Kidney epithelial cell (primary cell): ENCODE results near the gene TRAF4. TPM values are rescaled to one million over a fixed set of nuclear protein-coding genes. Genes with fewer than 3 reads are reported as not detected.

Source experiments
- DNase-seq: peaks from one replicate; pipeline ENCODE4 v3.0.0-alpha.2; 2010; ENCODE audit warnings: low read depth
- H3K27me3 ChIP-seq: 2 replicates; pipeline ENCODE4 v1.6.0; 2011; ENCODE audit warnings: low read length; ENCODE audit not compliant: control insufficient read depth, insufficient read depth
- H3K36me3 ChIP-seq: 2 replicates; pipeline ENCODE4 v1.5.1; 2011; ENCODE audit warnings: low read length; ENCODE audit not compliant: control insufficient read depth, insufficient read depth
- H3K4me3 ChIP-seq: 2 replicates; pipeline ENCODE4 v1.5.1; 2011; ENCODE audit warnings: low read depth, mild to moderate bottlenecking, control low read depth, low read length
- total RNA-seq: library from RNA; depleted of rRNA; stranded (reverse); fragments of >200 nt; gene quantifications from 2 replicates; pipeline ENCODE4 v1.2.3, GENCODE V29; 2015
- TF ChIP-seq, protein P1 (sequence below): IDR thresholded peaks from 2 replicates; pipeline ENCODE4 v1.5.1; 2011; ENCODE audit warnings: mild to moderate bottlenecking, moderate library complexity, low read length, control low read depth, inconsistent platforms; ENCODE audit not compliant: insufficient read depth, poor library complexity, severe bottlenecking

The TRAF4 gene
- total RNA-seq, 1 donor from 2014 or later, result 174 TPM

DNA sequence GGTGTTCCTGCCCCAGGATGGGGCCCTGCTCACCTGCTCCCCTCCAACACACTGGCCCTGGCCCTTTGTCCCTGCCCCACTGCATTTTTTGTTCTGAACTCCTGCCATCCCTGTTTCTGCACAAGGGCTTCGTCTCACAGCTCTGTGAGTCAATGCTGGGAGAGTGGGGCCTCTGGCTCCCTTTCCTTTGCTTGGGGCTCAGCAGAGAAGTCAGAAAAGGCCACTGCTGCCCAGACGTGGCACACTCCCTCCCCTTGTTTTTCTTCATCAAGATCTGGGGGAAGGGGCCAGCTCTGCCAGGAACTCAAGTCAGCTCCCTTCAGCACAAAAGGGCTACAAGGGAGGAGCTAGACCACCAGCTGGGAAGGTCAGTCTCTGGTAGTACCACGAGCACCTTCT, 41.1 kb upstream of the TRAF4 start:
- Histone ChIP-seq H3K4me3 (no peak overlapping the region), H3K36me3 (peaks cover 4% of the 10 kb centered on the region), H3K27me3 (no peaks in the 10 kb centered on the region)
- DNase-seq, result no peak
- TF ChIP-seq, protein P1, sequence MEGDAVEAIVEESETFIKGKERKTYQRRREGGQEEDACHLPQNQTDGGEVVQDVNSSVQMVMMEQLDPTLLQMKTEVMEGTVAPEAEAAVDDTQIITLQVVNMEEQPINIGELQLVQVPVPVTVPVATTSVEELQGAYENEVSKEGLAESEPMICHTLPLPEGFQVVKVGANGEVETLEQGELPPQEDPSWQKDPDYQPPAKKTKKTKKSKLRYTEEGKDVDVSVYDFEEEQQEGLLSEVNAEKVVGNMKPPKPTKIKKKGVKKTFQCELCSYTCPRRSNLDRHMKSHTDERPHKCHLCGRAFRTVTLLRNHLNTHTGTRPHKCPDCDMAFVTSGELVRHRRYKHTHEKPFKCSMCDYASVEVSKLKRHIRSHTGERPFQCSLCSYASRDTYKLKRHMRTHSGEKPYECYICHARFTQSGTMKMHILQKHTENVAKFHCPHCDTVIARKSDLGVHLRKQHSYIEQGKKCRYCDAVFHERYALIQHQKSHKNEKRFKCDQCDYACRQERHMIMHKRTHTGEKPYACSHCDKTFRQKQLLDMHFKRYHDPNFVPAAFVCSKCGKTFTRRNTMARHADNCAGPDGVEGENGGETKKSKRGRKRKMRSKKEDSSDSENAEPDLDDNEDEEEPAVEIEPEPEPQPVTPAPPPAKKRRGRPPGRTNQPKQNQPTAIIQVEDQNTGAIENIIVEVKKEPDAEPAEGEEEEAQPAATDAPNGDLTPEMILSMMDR, result no peak

DNA sequence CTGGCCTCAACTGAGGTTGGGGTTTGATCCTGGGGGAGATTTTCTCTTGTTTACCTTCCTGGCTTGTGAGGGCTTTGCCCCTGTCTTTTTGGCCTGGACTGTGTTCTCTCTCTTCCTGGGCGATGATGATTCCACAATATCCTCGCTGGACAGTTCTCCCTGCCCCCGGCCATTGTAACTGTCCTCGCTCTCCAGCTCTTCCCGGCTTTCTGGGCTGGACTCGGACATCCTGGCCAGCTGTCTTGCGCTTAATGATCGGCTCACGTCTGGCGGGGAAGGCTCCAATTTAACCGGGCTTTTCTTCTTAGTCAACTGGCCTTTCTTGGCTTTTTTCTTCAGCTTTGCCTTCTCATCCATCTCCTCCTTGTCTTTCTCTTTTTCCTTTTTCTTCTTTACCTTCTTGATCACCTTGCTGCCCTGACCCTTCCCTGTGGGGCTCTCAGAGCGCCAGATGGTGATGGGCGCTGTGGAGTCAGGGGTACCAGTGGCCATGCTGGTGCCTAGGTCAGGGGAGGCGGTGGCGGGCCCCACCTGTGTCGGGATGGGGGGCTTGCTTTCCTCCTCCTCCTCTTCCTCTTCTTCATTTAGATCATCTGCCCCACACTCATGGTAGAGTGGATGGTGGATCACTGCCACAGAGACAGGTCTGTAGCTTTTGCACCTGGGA, 40.1 kb upstream of the TRAF4 start:
- H3K36me3 ChIP-seq, result peaks cover 4% of the 10 kb centered on the region

DNA sequence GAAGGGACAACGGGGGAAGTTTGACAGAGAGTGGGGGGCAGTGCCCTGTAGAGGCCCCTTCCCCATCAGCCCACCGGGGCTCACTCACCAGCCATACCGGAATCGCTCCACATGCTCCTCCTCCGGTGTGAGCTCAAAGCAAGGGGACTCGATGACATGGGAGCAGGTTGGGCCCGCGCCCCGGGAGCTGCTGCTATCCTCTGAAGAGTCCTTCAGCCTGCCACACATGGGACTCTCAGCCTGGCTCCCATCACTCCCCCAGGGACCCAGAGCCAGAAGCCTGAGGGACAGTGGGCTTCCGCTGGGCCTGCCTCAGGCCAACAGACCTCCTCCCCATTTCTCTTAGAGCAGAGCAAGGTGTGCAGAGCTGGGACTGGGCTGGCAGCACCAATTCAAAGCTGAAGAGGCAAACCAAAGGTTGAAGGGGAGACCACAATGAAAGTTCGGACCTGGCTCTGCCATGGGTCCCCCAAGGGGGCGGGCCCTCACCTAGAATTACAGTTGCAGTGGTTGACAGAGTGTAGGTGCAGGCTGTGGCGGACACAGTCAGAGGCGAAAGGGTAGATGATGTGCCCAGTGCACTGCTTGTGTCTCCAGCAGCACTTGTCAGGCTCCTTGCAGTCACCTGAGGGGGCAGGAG, 39.5 kb upstream of the TRAF4 start:
- Histone ChIP-seq H3K4me3 (no peak overlapping the region), H3K27me3 (no peaks in the 10 kb centered on the region), H3K36me3 (peaks cover 4% of the 10 kb centered on the region)
- DNase-seq, result no peak
- TF ChIP-seq, protein P1, result no peak

More for the DNA sequence above, 40.1 kb upstream of the TRAF4 start:
- no peaks in the 10 kb centered on the region for H3K27me3 ChIP-seq
- TF ChIP-seq, protein P1, result no peak
- DNase-seq, result no peak
- no peak overlapping the region for H3K4me3 ChIP-seq

DNA sequence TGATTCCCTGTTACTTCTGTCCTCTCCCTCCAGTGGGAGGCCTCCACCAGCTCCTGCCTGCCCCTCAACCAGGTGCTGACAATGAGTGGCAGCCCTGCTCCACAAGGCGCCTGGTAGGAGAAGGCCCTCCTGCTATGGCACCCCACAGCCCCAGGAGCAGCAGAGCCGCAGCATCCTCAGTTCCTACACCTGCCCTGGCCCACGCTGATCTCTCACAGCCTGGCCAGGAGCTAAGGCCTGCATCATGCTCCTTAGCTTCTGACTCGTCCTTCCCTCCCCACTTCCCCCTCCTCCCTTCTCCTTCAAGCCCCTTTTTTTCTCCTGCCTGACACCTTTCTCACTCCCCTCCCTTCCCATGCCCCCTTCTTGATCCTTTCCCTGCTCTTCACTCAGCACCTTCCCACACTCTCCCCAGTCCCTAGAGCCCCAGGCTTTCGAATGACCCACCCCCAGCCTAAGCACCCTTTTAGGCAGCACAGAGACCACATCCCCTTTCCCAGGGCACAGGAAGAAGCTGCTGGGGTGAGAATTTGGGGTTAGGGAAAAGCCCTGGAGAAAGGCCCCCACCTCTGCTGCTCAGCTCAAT, 38.6 kb upstream of the TRAF4 start:
- Histone ChIP-seq H3K27me3 (no peaks in the 10 kb centered on the region), H3K4me3 (no peak overlapping the region), H3K36me3 (peaks cover 4% of the 10 kb centered on the region)
- TF ChIP-seq, protein P1, result no peak
- DNase-seq, result no peak

DNA sequence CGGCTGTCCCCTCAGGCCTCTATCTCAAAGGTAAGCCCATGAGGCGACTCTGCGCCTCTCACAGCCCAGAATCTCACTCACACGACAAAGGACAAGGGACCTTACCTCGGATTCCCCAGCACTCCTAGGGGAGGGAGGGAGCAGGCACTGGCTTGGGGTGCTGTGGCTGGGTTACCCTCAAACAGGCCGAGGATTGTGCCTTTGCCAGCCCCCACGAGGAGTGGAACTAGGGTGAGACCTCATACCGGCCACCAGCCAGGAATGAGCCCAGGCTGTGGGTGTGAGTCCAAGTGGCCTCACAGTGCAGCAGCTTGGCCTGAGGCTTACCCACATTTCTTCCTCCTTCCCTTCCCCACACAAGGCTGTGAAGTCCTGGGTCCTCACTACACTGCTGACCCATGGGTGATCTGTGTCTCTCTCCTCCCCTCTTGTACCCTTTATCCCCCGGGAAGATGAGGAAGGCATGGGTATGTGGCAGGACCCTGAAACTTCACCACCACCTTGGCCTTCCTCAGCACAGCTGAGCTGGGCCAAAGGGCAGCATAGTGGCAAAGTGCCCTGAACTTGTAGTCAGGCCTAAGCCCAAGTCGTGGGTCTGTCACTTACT, 38.0 kb upstream of the TRAF4 start:
- TF ChIP-seq, protein P1, result no peak
- no peak for DNase-seq
- Histone ChIP-seq H3K4me3 (no peak overlapping the region), H3K27me3 (no peaks in the 10 kb centered on the region), H3K36me3 (peaks cover under 1% of the 10 kb centered on the region)
